Endothelial cell of umbilical vein (primary cell): Measurements from ENCODE around the gene PAPPA.

Experiments
- EZH2 ChIP-seq: IDR thresholded peaks from 2 replicates; pipeline ENCODE4 v1.6.1; 2012; ENCODE audit warnings: borderline replicate concordance, low read depth, mild to moderate bottlenecking, moderate library complexity, low read length, inconsistent platforms; ENCODE audit not compliant: severe bottlenecking
- FOS ChIP-seq: IDR thresholded peaks from 2 replicates; pipeline ENCODE4 v1.6.1; 2011; ENCODE audit warnings: mild to moderate bottlenecking, low read length, moderate library complexity, borderline replicate concordance; ENCODE audit not compliant: insufficient read depth
- GATA2 ChIP-seq: IDR thresholded peaks from 2 replicates; pipeline ENCODE4 v1.7.0; 2011; ENCODE audit warnings: low read depth, mild to moderate bottlenecking, moderate library complexity, mixed read lengths, low read length; ENCODE audit not compliant: insufficient read length, insufficient read depth
- JUN ChIP-seq: IDR thresholded peaks from 2 replicates; pipeline ENCODE4 v1.6.1; 2011; ENCODE audit warnings: borderline replicate concordance, low read depth; ENCODE audit not compliant: insufficient read length, insufficient read depth
- MYC ChIP-seq: IDR thresholded peaks from one replicate; pipeline ENCODE4 v1.6.1; 2011; ENCODE audit warnings: mild to moderate bottlenecking, low read depth, low read length
- POLR2A ChIP-seq: IDR thresholded peaks from 2 replicates; pipeline ENCODE4 v1.6.1; 2012; ENCODE audit warnings: low read depth, mild to moderate bottlenecking, control low read depth, low read length
- POLR2AphosphoS5 ChIP-seq: IDR thresholded peaks from 2 replicates; pipeline ENCODE4 v1.6.1; 2012; ENCODE audit warnings: low read depth, mild to moderate bottlenecking, control low read depth, low read length, moderate library complexity; ENCODE audit not compliant: insufficient read depth
- TF ChIP-seq, protein P1 (sequence below), 2 donors: IDR thresholded peaks; 1 replicate in 1 of 2; 2 replicates in 1 of 2; pipeline ENCODE4 v1.5.1; 2011; ENCODE audit warnings: low read length in 2 of 2, mild to moderate bottlenecking in 2 of 2, moderate library complexity in 2 of 2, control low read depth in 1 of 2, inconsistent platforms in 1 of 2, low read depth in 1 of 2; ENCODE audit not compliant: insufficient read depth in 1 of 2; ENCODE audit errors: extremely low read depth in 1 of 2
- TF ChIP-seq, protein P2 (sequence below): IDR thresholded peaks from 2 replicates; pipeline ENCODE4 v1.6.1; 2011; ENCODE audit not compliant: insufficient read depth, insufficient read length

GRCh38 chr9:116379821-116380220 is 226.2 kb downstream of the PAPPA start:
- TF ChIP-seq, protein P1, sequence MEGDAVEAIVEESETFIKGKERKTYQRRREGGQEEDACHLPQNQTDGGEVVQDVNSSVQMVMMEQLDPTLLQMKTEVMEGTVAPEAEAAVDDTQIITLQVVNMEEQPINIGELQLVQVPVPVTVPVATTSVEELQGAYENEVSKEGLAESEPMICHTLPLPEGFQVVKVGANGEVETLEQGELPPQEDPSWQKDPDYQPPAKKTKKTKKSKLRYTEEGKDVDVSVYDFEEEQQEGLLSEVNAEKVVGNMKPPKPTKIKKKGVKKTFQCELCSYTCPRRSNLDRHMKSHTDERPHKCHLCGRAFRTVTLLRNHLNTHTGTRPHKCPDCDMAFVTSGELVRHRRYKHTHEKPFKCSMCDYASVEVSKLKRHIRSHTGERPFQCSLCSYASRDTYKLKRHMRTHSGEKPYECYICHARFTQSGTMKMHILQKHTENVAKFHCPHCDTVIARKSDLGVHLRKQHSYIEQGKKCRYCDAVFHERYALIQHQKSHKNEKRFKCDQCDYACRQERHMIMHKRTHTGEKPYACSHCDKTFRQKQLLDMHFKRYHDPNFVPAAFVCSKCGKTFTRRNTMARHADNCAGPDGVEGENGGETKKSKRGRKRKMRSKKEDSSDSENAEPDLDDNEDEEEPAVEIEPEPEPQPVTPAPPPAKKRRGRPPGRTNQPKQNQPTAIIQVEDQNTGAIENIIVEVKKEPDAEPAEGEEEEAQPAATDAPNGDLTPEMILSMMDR (IDR thresholded peaks at IDR 0.05; ENCODE audit: extremely low read depth in 1 of 2, insufficient read depth in 1 of 2, low read depth in 1 of 2, low read length in 2 of 2): no peak
- TF ChIP-seq POLR2AphosphoS5 (no peak), POLR2A (no peak), MYC (no peak), JUN (no peak), EZH2 (no peak), FOS (no peak), GATA2 (no peak)
- TF ChIP-seq, protein P2, sequence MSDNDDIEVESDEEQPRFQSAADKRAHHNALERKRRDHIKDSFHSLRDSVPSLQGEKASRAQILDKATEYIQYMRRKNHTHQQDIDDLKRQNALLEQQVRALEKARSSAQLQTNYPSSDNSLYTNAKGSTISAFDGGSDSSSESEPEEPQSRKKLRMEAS: no peak
